ENCODE results near the gene MARCHF7. TPM values are rescaled to one million over a fixed set of nuclear protein-coding genes. Genes with fewer than 3 reads are reported as not detected.

The MARCHF7 gene, protein sequence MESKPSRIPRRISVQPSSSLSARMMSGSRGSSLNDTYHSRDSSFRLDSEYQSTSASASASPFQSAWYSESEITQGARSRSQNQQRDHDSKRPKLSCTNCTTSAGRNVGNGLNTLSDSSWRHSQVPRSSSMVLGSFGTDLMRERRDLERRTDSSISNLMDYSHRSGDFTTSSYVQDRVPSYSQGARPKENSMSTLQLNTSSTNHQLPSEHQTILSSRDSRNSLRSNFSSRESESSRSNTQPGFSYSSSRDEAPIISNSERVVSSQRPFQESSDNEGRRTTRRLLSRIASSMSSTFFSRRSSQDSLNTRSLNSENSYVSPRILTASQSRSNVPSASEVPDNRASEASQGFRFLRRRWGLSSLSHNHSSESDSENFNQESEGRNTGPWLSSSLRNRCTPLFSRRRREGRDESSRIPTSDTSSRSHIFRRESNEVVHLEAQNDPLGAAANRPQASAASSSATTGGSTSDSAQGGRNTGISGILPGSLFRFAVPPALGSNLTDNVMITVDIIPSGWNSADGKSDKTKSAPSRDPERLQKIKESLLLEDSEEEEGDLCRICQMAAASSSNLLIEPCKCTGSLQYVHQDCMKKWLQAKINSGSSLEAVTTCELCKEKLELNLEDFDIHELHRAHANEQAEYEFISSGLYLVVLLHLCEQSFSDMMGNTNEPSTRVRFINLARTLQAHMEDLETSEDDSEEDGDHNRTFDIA
- 51.3 and 61.5 TPM in 2 replicates for total RNA-seq

DNA sequence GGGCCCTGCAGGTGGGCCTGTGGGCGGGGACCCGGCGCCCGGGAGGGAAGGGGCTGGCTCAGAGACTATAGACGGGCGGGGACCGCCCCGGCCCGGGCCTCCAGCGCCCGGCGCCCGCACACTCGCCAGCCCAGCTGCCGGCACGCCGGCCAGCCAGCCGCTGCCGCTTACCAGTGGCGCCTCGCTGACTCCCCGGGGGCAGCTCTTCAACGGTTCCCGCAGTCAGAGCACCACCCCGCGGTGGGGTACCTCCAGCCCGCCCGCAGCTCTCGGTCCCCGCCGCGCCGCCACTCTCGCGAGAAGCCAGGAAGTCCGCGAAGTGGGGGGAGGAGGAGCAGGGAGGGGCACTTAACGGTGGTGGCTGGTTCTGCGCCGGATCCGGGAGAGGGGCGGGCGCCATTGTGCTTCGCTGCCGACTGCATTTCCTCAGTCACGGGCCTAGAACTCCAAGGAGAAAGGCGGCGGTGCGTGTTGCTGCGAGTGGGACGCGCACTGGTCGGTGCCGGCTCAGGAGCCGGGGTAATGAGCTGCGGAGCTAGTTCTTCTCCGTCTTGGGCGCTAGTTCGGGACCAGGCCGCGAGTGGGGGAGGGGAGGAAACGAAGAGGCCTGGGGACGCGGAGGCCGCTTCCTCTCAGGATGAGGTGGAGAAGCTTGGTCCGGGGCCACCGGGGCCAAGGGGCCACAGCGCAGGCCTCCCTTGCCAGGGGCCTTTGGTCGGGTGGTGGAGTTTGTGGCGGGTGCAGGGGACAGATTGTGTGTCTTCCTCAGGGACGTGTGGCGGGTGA, at the start of gene MARCHF7:
MARCHF7 (plus strand) TSS at position 364 of the 786 bp plus-strand sequence. CDS start 16,517 bp downstream, outside the sequence.

Other genes starting within 250 kb of the MARCHF7 start
- gene BAZ2B, start 96.0 kb upstream of the MARCHF7 start, total RNA-seq, result 53.0 and 65.8 TPM in 2 replicates
- 3.9 and 4.3 TPM in 2 replicates for gene CD302, start 85.7 kb downstream of the MARCHF7 start, total RNA-seq
- gene LY75, start 192.2 kb downstream of the MARCHF7 start, total RNA-seq, result under 0.01 TPM in 1 of 2 replicates, not detected in the other